NCI-H69 (cell line): ENCODE measurements around the gene ZNF385C.

Experiments
- DNase-seq: peaks from one replicate; lab custom pipeline; 2025; lab: John Stamatoyannopoulos, UW

Gene ZNF385C

DNA sequence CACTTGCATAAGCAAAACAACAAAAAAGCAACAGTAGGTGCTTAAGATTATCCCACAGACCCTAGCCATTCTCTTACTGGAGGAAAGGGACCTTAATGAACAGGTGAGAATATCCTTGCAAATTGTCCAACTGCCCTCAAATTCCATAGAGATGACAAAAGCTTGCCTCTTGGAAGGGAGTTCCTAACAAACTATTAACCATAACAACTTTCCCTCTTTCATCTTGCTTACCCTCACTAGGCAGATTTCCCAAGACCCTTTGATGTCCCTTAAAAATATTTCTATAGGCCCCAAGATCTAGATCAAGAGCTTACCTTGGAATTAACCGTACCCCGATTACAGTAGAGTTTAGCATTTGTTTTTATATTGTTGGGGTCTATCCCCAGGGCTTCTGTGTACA is 109.9 kb downstream of the ZNF385C start:
- no peak for DNase-seq

DNA sequence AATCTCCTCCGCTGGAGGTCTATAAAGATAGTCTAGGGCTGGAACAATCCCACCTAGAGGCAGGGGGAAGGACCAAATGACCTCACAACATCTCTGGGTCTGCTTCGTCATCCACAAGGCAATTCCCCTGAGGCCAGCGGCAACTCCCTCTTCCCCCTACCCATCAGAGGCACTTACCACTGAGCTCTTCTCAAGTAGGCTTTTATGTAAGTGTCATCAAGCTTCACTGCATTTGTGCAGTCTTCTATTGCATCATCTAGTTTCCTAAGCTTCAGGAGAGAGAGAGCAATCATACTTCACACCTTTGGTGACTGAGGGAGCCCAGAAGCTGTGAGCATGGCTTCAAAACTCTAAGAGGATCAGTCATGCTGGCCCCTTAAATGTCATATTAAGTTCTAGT is 110.6 kb downstream of the ZNF385C start:
- no peak for DNase-seq

DNA sequence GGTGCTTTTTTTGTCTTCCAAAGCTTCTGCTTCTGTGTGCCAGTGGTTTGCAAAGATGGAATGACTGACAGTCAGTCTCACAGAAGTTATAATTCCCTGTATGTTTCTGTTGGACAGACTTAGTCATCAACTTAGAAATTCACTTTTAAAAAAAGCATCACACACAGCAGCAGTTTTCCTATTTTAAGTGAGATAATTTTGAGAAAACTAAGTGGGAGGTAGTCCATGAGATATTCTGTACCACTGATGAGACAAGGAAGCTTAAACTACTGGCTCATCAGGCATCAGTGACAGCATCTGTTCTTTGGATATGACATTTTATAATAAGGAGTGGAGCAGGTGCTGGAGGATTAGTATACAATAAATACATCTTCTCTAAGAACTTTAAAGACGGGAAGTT is 111.6 kb downstream of the ZNF385C start:
- no peak for DNase-seq

DNA sequence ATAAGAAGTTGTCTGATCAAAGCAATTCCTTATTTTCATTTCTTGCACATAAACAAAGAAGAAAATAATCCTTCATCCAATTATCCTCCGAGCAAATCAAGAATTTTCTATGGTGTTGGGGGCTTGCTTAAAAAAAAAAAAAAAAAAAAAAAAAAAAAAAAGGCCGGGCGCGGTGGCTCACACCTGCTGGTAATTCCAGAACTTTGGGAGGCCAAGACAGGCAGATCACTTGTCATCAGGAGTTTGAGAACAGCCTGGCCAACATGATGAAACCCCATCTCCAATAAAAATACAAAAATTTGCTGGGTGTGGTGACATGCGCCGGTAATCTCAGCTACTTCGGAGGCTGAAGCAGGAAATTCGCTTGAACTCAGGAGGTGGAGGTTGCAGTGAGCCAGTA is 112.4 kb downstream of the ZNF385C start:
- DNase-seq, result no peak

DNA sequence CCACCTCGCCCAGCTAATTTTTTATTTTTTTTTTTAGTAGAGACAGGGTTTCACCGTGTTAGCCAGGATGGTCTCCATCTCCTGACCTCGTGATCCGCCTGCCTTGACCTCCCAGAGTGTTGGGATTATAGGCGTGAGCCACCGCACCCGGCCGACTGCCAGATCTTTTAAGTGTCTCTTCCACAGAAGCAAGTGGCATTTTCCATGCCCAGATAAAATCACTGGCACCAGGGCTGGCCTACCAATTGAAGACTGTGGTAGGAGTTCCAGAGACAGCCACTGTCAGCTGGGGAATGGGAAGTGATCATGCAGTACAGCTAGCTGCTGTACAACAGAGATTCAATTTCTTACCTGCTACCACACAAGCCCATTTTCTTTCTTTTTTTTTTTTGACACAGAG is 113.8 kb downstream of the ZNF385C start:
- no peak for DNase-seq

DNA sequence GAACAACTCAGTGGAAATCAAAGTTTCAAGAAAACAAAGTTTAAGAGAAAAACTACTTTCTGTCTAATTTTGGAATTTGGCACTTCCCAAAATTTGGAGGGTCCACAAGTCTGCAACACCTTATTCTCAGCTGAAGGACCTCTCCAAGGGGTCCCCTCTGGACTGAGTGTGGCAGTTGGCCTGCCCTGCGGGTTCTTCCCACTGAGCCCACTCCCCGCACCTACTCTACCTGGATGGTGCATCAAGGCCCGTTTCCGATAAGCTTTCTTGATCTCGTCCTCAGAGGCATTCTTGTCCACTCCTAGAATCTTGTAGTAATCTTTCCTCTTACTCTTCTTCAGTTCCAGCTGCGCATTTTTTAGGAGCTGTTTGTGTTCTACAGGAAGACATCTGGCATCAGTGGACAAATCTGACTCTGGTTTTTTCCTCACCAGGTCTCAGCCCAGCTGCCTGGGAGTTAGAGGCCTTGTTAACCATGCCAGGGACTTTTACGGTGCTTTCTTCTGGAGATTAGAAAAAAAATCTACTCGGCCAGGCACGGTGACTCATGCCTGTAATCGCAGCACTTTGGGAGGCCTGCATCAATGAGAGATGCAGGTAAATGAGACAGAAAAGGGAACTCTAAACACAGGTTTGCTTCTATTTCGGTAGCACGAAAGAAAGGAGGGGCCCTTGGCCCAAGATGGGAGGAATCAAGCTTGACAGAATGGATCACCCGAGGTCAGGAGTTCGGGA is 116.1 kb downstream of the ZNF385C start:
- no peak for DNase-seq

DNA sequence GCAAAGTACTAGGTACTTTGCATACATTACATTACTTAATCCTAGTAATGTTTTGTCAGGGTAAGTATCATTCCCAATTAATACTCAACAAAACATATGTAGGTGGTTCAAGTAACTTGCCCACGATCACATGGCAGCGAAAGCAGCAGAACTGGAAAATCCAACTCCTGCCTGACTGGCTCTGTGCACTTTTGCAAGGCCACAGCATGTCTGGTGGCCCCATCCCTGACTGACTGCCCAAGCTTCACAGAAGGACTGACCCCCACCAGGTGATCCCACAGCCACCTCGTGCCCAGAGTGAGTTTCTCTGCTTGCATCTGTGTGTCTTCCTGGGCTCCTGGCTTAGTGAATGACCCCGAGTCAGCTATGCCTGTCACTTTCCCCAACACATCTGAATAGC is 120.3 kb downstream of the ZNF385C start:
- no peak for DNase-seq

DNA sequence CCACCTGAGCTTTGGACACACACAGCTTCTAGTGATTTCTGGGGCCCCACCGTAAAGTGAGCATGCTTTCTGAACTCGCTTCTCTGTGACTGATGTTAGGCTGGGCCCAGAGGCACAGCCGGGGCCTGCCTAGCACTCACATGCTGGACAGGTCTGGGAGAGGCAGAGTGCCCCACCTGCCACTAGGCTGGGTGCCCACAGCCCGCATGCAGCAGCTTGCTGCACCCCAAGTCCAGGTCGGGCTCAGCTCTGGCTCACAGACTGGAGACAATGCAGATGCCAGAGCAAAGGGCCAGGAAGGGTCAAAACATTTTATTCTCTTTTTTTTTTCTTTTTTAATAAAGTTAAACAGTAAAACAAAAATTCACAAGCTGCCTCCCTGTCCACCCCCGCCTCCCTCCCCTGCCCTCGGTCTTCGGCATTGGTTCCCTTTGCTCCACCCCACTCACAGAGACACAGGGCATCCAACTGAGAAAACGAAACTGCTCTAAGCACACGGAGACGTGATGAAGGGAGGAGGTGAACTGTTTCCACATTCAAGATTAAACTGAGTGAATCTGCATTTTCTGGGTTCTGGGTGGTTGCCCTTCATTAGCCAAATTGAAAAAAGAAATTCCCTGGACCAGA is 122.0 kb downstream of the ZNF385C start:
- DNase-seq, result no peak
